GM18909 (cell line): Measurements from ENCODE around the gene NDC1.
"Not testable (repeated sequence)": the region's sequence is repeated elsewhere in the genome, so short reads cannot be mapped to it uniquely, and the experiment has no call there.

Source experiments
- ATAC-seq: cut with Tn5 transposase; IDR thresholded peaks from one replicate; pipeline ENCODE4 v1.9.1; 2021; ENCODE audit warnings: mild to moderate bottlenecking; ENCODE audit not compliant: unreplicated experiment, poor library complexity

NDC1 gene, protein sequence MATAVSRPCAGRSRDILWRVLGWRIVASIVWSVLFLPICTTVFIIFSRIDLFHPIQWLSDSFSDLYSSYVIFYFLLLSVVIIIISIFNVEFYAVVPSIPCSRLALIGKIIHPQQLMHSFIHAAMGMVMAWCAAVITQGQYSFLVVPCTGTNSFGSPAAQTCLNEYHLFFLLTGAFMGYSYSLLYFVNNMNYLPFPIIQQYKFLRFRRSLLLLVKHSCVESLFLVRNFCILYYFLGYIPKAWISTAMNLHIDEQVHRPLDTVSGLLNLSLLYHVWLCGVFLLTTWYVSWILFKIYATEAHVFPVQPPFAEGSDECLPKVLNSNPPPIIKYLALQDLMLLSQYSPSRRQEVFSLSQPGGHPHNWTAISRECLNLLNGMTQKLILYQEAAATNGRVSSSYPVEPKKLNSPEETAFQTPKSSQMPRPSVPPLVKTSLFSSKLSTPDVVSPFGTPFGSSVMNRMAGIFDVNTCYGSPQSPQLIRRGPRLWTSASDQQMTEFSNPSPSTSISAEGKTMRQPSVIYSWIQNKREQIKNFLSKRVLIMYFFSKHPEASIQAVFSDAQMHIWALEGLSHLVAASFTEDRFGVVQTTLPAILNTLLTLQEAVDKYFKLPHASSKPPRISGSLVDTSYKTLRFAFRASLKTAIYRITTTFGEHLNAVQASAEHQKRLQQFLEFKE

DNA sequence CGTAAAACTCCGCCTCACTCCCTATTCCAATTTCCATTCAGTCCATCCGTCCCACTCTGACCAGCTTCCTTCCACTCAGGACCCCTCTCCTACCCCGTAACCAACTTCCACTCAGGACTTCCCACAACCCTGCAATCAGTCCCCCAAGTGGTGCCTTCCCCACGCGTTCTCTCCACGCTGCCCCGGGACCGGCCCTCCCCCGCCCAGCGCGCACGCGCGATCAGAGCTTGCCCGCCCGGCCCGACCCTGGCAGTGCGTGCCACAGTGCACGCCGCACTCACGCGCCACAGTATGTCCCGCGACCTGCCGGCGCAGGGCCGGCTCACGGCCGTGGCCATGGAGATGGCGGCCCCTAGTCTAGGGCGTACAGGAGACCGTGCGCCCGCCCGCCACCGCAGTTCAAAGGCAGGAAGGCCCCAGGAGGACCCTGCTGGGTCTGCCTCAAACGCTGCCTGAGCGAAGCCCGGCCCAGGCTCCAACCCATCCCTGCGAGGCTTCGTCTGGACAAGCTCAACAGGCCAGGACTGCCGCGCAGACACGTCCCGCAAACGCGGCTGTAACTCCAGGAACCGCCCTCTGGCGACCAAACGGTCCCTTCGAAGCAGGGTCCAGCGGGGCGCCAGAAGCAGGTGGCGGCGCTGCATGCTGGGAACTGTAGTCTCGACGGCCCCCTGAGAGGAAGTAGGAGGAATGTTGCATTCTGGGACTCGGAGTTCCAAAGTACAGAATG lies at the start of gene NDC1:
NDC1 (minus strand) TSS at position 373 of the 730 bp plus-strand sequence; CDS start at position 338, 35 bp downstream.
- ATAC-seq = peak; percentile 86

- ATAC-seq = not testable (repeated sequence)
Measured at GRCh38 chr1:53883600-53883999, 45.5 kb upstream of the NDC1 start.

DNA sequence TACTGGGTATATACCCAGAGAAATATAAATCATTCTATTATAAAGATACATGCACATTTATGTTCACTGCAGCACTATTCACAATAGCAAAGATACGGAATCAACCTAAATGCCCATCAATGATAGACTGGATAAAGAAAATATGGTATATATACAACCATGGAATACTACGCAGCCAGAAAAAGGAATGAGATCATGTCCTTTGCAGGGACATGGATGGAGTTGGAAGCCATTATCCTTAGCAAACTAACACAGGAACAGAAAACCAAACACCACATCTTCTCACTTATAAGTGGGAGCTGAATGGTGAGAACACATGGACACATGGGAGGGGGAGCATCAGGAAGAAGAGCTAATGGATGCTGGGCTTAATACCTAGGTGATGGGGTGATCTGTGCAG lies 43.8 kb upstream of the NDC1 start:
- not testable (repeated sequence) for ATAC-seq

DNA sequence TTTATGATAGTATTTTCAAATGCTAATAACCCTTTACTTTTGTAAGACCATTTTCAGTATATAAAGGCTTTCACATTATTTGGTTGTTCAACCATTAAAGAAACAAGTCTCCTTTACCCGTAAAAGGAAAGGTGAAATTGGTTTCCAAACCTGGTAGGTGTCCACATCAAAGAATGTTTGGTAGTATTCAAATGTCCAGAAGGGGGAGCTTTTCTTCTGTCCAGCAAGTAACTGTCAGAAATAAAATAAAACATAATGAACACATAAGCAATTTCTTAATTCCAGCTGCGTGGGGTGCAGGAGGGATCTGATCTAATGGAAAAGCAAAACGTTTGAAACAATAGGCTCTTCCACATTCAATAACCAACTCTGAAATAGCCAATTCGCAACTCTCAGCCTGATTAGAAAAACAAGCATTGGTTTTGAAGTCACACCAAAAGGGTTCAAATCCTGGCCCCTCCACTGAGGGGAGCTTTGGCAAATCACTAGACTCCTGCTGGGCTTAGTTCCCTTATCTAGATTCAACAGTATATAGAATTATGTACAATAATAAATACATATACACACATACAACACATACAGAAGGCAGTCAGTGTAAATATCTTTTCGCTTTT lies 40.5 kb upstream of the NDC1 start:
- no peak for ATAC-seq

- ATAC-seq = not testable (repeated sequence)
Measured at GRCh38 chr1:53875150-53875549, 37.1 kb upstream of the NDC1 start.

- ATAC-seq = no peak
Measured at GRCh38 chr1:53871773-53872484, 33.8 kb upstream of the NDC1 start.

- ATAC-seq = no peak
Measured at GRCh38 chr1:53871221-53871620, 33.1 kb upstream of the NDC1 start.

DNA sequence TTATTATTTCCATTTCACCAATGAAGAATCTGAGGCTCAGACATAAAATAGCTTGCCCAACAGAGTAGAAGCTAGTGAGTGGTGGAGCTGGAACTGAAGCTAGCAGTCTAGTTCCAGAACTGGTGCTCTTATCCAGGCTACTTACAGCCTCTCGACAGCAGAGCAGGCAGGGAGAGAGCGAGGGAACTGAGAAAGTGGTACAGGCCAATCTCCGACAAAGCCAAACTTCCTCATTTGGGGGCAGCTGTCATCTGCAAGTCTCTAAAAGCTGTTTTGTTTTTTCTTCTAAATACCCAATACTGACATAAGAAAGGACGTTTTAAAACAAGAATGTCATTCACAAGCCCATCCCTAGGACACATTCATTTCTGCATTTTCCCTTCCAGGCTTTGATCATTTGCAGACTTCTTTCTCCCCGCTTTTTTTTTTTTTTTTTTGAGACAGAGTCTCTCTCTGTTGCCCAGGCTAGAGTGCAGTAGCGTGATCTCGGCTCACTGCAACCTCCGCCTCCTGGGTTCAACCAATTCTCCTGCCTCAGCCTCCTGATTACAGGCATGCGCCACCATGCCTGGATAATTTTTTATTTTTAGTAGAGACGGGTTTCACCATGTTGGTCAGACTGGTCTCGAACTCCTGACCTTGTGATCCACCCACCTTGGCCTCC lies 31.5 kb upstream of the NDC1 start:
- no peak for ATAC-seq

- ATAC-seq = no peak
Measured at GRCh38 chr1:53868565-53868964, 30.5 kb upstream of the NDC1 start.

- no peak for ATAC-seq
Measured at GRCh38 chr1:53862507-53862906, 24.4 kb upstream of the NDC1 start.

DNA sequence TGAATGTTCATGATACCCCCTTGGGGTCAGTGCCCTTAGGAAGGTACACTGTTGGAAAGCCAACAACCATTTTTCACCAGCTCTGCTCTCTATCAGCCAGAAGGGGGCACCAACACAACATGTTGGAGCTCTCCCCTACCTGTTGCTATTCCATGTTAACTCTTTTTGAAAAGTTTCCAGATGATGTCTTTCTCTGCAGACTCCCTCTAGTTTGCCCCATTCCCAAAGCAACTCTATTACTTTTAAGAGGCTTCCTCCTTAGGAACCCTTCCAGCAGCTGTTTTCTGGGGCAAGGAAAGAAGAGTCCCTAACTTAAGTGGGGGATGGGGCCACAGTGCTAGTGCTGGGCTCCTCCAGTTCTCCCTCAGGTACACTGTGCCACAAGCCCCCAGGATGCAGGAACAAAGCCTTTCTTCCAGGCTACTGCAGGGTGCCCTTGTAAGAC lies 22.9 kb upstream of the NDC1 start:
- ATAC-seq = no peak

DNA sequence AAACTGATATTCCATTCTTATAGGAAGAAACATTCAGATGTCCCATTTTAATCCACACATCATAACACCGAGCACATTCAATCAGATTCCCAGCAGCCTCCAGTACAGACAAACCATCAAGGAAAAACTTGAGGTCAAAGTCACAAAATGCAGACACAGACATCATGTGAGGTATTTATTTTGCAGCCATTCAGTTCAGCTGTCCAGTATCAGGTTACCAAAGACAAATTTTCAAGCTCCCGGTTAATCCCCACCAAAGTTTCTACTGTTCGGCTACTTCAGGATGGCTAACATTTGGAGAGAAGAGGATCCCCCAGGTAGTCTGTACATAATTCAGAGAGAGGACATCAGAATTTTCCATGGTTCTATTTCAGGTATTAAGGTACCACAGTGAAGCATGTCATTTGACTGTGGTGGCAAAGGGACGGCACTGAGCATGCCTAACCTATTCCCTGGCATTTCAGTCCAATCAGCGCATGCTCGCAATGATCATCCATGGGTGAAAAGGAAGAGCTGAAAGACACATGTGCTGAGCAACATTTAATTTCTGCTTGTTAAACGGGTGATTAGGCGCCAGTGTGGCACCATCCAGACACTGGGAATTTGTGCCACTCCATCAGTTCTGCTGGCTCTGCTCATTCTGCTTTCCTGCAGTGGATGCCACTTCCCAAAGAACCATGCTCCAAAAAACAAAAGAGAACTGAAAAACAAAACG lies 13.6 kb upstream of the NDC1 start:
- no peak for ATAC-seq

DNA sequence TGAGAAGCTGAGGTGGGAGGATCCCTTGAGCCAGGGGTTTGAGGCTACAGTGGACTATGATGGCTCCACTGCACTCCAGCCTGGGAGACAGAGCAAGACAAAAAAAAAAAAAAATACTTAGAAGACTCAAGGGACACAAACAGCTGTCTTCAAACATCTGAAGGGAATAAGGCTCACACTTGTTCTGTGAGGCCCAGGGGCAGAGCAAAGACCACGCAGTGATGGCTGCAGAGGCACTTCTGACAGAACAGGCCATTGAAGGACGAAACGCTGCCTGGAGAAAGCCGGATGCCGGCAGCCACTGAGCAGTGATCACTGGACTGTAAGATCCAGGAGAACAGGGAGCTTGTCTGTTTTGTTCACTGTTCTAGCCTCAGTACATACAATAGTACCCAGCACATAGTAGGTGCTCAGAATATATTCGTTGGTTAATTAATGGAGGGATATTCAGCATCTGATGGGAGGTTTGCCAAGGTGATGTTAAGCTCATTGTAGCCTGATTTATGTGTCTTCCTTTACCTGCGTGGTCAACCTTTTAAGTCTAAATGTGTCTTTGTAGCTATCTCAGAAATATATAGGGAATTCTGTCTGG lies 12.1 kb upstream of the NDC1 start:
- ATAC-seq = no peak

DNA sequence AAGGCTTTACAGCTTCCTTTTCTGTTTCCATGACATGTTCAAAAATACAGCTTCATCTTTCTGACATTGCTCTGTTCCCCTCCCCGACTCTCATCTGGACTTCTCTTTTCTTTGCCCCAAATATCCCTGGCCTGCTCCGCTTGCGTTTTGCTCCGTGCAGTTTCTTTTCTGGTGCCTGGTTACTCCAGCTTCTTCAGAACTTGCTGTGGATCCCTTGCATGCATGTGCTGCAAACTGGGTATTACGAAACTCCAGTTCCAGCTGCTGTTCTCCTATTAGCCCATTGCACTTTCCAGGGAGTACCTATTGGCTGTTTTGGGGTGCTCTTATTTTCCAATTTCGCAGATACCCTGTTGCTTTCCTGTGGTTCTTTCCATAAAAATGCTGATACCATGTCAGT lies 9.9 kb upstream of the NDC1 start:
- no peak for ATAC-seq

- no peak for ATAC-seq
Measured at GRCh38 chr1:53842347-53842746, 4.3 kb upstream of the NDC1 start.

DNA sequence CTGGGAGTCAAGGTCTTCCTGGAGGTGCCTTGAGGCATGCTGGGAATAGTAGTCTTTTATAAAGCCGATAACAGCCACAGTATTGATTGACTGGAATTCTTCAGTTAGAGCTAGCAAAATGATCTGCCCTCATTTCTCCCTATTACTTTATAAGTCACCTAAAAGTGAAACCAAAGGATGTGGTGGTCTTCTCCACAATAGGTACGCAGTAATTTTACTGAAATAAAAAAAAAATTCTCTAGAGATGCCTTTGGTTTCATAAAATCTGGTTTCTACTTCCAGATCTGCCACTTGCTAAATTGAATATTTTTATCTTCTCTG lies 518 bp upstream of the NDC1 start:
- ATAC-seq = no peak

DNA sequence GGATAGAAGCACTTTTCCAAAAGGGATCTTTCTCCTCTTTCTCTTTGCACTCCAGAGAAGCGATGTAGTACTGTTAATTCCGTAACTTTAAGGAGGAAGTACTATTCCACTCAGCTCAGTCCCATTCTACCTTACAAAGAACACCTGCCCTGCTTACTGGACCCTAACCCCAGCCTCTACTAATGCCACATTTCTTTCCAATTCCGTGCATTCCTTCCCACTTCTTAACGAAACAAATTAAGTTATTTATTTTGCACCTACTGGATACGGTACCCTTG lies 511 bp downstream of the NDC1 start:
- no peak for ATAC-seq

DNA sequence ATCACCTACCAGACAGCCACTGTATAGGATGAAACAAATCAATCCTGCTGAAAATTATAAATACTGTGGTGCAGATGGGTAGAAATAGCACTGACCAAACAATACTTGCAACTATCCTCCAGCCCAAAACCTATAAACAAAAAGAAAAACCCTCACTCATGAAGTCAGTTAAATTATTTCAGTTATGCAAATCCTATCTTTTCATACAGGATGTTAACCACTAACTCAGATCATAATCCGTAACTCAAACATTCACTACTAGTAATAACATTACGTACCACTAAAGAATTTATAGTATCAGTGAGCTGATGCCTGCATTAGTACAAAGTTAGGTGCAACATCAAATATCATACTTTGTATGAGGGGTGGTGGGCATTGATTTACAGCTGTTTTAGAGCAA lies 2.6 kb downstream of the NDC1 start:
- no peak for ATAC-seq

DNA sequence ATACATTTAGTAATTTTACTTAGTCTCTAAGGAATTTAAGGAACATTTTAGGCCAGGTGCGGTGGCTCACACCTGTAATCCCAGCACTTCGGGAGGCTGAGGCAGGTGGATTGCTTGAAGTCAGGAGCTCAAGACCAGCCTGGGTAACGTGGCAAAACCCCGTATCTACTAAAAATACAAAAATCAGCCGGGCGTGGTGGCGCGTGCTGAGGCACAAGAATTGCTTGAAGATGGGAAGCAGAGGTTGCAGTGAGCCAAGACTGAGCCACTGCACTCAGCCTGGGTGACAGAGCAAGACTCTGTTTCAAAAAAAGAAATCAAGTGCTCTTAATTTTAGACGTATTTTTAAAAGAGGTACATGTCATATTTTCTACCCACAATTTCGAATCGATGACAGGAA lies 3.3 kb downstream of the NDC1 start:
- no peak for ATAC-seq
